GM12872 (cell line): ENCODE measurements around the gene LRRC73.

Source experiments
- TF ChIP-seq, protein P1 (sequence below): IDR thresholded peaks from 3 replicates; pipeline ENCODE4 v1.5.1; 2011; ENCODE audit warnings: low read depth, mild to moderate bottlenecking, low read length, moderate library complexity; ENCODE audit not compliant: insufficient read depth

LRRC73 gene

GRCh38 chr6:43481075-43481474 lies 29.1 kb downstream of the LRRC73 start:
- TF ChIP-seq, protein P1, sequence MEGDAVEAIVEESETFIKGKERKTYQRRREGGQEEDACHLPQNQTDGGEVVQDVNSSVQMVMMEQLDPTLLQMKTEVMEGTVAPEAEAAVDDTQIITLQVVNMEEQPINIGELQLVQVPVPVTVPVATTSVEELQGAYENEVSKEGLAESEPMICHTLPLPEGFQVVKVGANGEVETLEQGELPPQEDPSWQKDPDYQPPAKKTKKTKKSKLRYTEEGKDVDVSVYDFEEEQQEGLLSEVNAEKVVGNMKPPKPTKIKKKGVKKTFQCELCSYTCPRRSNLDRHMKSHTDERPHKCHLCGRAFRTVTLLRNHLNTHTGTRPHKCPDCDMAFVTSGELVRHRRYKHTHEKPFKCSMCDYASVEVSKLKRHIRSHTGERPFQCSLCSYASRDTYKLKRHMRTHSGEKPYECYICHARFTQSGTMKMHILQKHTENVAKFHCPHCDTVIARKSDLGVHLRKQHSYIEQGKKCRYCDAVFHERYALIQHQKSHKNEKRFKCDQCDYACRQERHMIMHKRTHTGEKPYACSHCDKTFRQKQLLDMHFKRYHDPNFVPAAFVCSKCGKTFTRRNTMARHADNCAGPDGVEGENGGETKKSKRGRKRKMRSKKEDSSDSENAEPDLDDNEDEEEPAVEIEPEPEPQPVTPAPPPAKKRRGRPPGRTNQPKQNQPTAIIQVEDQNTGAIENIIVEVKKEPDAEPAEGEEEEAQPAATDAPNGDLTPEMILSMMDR, result no peak

- TF ChIP-seq, protein P1, result no peak
These were observed 32.2 kb downstream of the LRRC73 start for GRCh38 chr6:43478008-43478372.

GRCh38 chr6:43477235-43478007 lies 32.7 kb downstream of the LRRC73 start, which contains the start of gene TJAP1:
Gene TJAP1 (plus strand): TSS chr6:43477570. CDS start chr6:43499002, 21,432 bp downstream.
- TF ChIP-seq, protein P1, result no peak

GRCh38 chr6:43476746-43477145 lies 33.4 kb downstream of the LRRC73 start:
- TF ChIP-seq, protein P1, result no peak

GRCh38 chr6:43475516-43475915 lies 34.6 kb downstream of the LRRC73 start:
- TF ChIP-seq, protein P1, result no peak

DNA sequence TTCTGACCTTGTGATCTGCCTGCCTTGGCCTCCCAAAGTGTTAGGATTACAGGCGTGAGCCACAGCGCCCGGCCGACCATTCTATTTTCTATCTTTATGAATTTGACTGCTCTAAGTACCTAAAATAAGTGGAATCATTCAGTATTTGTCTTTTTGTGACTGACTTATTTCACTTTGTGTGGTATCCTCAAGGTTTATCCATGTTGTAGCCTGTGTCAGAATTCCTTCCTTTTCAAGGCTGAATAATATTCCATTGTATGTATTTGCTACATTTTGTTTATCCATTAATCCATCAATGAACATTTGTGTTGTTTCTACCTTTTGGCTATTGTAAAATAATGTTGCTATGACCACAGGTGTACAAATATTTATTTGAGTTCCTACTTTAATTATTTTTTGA lies 37.6 kb downstream of the LRRC73 start:
- TF ChIP-seq, protein P1, result no peak

DNA sequence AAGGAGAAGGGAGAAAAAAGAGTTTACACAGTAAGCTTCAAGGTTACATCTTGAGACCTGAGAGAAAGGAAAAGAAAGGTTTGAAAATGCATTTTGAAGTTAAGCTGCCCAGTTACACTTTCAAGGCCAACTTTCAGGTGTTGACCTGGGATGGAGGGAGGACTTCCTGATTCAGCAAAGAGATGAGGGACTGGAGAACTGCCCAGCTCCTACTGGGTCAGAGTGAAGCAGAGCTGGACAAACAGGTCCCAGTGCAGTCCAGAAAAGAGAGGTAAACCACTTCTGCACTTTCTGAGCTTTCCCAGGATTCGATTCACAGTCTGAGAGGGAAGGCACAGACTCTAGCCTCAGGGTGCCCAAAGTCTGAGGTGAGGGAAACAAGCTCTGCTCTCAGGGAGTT lies 38.7 kb downstream of the LRRC73 start:
- TF ChIP-seq, protein P1, result no peak
